ENCODE data around the gene LENEP.

LENEP gene

GRCh38 chr1:155026588-155026987 is 33.2 kb downstream of the LENEP start:
- no peak for TF ChIP-seq CTCF (IDR thresholded peaks at IDR 0.05; ENCODE audit: control insufficient read depth, insufficient read depth, low read depth, low read length, missing control alignments)
- no peak for DNase-seq (ENCODE audit: low read depth)
- no peak overlapping the region for H3K4me3 ChIP-seq (ENCODE audit: control insufficient read depth, low read depth, low read length)

- TF ChIP-seq CTCF (IDR thresholded peaks at IDR 0.05; ENCODE audit: control insufficient read depth, insufficient read depth, low read depth, low read length, missing control alignments), result no peak
- H3K4me3 ChIP-seq (ENCODE audit: control insufficient read depth, low read depth, low read length), result no peak overlapping the region
- no peak for DNase-seq (ENCODE audit: low read depth)
These were observed 36.3 kb downstream of the LENEP start for GRCh38 chr1:155029513-155030242.

DNA sequence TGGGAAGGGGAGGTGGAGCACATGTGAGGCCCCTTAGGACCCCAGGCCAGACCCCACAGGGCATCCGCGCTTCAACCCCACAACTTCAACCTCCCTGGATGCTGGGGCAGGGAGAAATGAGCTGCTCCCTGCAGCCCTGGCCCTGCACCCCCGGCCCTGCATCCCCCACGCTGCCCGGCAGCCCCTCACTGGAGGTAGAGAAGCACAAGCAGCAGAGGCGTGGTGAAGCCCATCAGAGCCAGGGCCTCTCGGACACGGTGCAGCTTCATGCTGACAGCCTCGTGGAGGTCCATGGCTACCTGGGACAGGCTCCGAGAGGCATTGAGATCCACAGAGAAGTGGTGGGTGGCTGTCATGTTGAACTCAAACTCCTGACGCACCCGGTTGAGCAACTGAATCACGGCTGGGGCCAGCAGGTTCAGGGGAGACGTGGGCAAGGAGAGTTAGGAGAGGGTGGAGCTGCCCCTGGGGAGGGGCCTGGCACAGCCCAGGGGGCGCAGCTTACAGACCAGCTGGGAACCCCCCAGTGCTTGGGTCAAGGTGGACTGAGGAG is 36.9 kb downstream of the LENEP start:
- no peak overlapping the region for H3K4me3 ChIP-seq (ENCODE audit: control insufficient read depth, low read depth, low read length)
- DNase-seq (ENCODE audit: low read depth), result no peak
- TF ChIP-seq CTCF (IDR thresholded peaks at IDR 0.05; ENCODE audit: control insufficient read depth, insufficient read depth, low read depth, low read length, missing control alignments), result no peak

GRCh38 chr1:155030899-155031298 is 37.5 kb downstream of the LENEP start:
- TF ChIP-seq CTCF (IDR thresholded peaks at IDR 0.05; ENCODE audit: control insufficient read depth, insufficient read depth, low read depth, low read length, missing control alignments), result no peak
- no peak for DNase-seq (ENCODE audit: low read depth)
- H3K4me3 ChIP-seq (ENCODE audit: control insufficient read depth, low read depth, low read length), result no peak overlapping the region

DNA sequence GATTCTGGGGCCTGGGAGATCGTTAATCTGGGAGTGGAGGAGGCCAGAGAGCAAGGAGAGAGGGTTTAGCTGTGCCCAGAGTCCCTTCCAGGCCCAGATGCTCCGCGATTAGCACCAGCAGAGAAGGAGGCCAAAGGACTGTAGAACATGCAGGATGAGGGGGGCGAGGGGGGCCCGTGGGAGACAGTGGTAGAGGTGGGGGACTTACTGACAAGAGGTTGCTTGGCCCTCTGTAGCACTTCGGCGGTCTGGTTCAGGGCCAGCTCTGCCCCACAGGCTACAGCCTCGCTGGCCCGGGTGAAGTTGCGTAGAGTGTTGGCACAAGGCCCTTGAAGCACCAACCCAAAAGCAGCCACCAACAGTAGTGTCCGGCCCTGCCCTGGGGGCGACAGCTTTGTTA is 39.5 kb downstream of the LENEP start:
- no peak for TF ChIP-seq CTCF (IDR thresholded peaks at IDR 0.05; ENCODE audit: control insufficient read depth, insufficient read depth, low read depth, low read length, missing control alignments)
- no peak for DNase-seq (ENCODE audit: low read depth)
- no peak overlapping the region for H3K4me3 ChIP-seq (ENCODE audit: control insufficient read depth, low read depth, low read length)

- no peak for DNase-seq (ENCODE audit: low read depth)
- no peak for TF ChIP-seq CTCF (IDR thresholded peaks at IDR 0.05; ENCODE audit: control insufficient read depth, insufficient read depth, low read depth, low read length, missing control alignments)
- no peak within 1 kb of the TSS for H3K4me3 ChIP-seq (ENCODE audit: control insufficient read depth, low read depth, low read length)
These were observed 40.1 kb downstream of the LENEP start, which contains the start of the genes DCST1 and DCST2 for GRCh38 chr1:155033524-155033923. Gene DCST1, plus strand, starts transcription at chr1:155033824. Its CDS starts 213 bp downstream, at chr1:155034037. Gene DCST2, minus strand, starts transcription at chr1:155033781. Its CDS starts 80 bp downstream, at chr1:155033701.
